Progenitor cell of endocrine pancreas (in vitro differentiated cells): ENCODE measurements around the gene CCDC159. TPM values are rescaled to one million over a fixed set of nuclear protein-coding genes. Genes with fewer than 3 reads are reported as not detected.
"Not testable (repeated sequence)": the region's sequence is repeated elsewhere in the genome, so short reads cannot be mapped to it uniquely, and the experiment has no call there.

ENCODE experiments used
- DNase-seq: peaks from one replicate; pipeline ENCODE4 v3.0.0; 2021; ENCODE audit warnings: low spot score; ENCODE audit not compliant: unreplicated experiment
- H3K27ac Mint-ChIP-seq: 2 replicates; pipeline ENCODE4 v1.8.0; 2021; ENCODE audit warnings: mild to moderate bottlenecking, moderate library complexity, mixed read lengths
- H3K27me3 Mint-ChIP-seq: 2 replicates; pipeline ENCODE4 v1.8.0; 2021; ENCODE audit warnings: mixed read lengths
- H3K36me3 Mint-ChIP-seq: 2 replicates; pipeline ENCODE4 v1.8.0; 2022; ENCODE audit warnings: mixed read lengths; ENCODE audit not compliant: insufficient read depth
- H3K4me1 Mint-ChIP-seq: 2 replicates; pipeline ENCODE4 v1.8.0; 2021; ENCODE audit warnings: low read depth, mixed read lengths
- H3K4me3 Mint-ChIP-seq: 2 replicates; pipeline ENCODE4 v1.8.0; 2021; ENCODE audit warnings: low read depth, mild to moderate bottlenecking, moderate library complexity, mixed read lengths
- H3K9me3 Mint-ChIP-seq: 2 replicates; pipeline ENCODE4 v1.8.0; 2021; ENCODE audit warnings: low read depth, mixed read lengths
- total RNA-seq: library from RNA; stranded (reverse); gene quantifications from 2 replicates; pipeline ENCODE4 v1.2.1, GENCODE V29; 2021
- TF ChIP-seq, protein P1 (sequence below): fragments of 200-600 bp; sonication (generic); IDR thresholded peaks from one replicate; pipeline ENCODE4 v1.5.0; 2021; ENCODE audit warnings: antibody characterized with exemption, mild to moderate bottlenecking; ENCODE audit not compliant: unreplicated experiment

Gene CCDC159
- total RNA-seq, 1 donor from 2014 or later: 25.0 TPM

DNA sequence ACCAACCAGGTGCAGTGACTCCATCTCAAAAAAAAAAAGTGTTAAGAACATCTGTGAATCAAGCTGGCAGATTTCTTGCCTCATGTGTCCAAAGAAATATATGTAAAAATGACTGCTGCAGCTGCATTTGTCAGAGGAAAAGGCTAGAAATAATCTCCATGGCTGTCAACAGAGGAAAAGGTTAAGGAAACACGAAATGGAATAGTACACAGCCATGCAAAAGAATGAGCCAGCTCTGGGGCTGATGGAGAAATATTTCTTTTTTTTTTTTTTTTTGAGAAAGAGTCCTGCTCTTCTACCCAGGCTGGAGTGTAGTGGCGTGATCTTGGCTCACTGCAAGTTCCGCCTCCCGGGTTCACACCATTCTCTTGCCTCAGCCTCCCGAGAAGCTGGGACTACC lies 13.5 kb upstream of the CCDC159 start:
- no peaks in the 10 kb centered on the region for H3K9me3 Mint-ChIP-seq
- H3K4me3 Mint-ChIP-seq: no peak overlapping the region
- H3K27ac Mint-ChIP-seq: no peak overlapping the region
- peaks cover 24% of the 10 kb centered on the region for H3K36me3 Mint-ChIP-seq
- H3K4me1 Mint-ChIP-seq: peaks cover 1% of the 10 kb centered on the region
- no peaks in the 10 kb centered on the region for H3K27me3 Mint-ChIP-seq
- DNase-seq: no peak
- TF ChIP-seq, protein P1, sequence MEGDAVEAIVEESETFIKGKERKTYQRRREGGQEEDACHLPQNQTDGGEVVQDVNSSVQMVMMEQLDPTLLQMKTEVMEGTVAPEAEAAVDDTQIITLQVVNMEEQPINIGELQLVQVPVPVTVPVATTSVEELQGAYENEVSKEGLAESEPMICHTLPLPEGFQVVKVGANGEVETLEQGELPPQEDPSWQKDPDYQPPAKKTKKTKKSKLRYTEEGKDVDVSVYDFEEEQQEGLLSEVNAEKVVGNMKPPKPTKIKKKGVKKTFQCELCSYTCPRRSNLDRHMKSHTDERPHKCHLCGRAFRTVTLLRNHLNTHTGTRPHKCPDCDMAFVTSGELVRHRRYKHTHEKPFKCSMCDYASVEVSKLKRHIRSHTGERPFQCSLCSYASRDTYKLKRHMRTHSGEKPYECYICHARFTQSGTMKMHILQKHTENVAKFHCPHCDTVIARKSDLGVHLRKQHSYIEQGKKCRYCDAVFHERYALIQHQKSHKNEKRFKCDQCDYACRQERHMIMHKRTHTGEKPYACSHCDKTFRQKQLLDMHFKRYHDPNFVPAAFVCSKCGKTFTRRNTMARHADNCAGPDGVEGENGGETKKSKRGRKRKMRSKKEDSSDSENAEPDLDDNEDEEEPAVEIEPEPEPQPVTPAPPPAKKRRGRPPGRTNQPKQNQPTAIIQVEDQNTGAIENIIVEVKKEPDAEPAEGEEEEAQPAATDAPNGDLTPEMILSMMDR: no peak

DNA sequence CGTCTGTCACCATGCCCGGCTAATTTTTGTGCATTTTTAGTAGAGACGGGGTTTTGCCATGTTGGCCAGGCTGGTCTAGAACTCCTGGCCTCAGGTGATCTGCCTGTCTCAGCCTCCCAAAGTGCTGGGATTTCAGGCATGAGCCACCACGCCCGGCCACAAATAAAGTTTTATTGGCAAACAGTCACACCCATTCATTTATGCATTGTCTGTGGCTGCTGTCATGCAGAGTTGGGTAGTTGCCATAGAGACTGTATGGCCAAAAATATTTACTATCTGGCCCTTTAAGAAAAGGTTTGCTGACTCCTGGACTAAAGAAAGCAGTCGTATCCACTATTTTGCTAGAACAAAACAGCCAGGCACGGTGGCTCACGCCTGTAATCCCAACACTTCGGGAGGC lies 12.5 kb upstream of the CCDC159 start:
- not testable (repeated sequence) for H3K9me3 Mint-ChIP-seq, H3K27me3 Mint-ChIP-seq, H3K4me1 Mint-ChIP-seq, H3K27ac Mint-ChIP-seq, H3K4me3 Mint-ChIP-seq, DNase-seq
- peaks cover 24% of the 10 kb centered on the region for H3K36me3 Mint-ChIP-seq

DNA sequence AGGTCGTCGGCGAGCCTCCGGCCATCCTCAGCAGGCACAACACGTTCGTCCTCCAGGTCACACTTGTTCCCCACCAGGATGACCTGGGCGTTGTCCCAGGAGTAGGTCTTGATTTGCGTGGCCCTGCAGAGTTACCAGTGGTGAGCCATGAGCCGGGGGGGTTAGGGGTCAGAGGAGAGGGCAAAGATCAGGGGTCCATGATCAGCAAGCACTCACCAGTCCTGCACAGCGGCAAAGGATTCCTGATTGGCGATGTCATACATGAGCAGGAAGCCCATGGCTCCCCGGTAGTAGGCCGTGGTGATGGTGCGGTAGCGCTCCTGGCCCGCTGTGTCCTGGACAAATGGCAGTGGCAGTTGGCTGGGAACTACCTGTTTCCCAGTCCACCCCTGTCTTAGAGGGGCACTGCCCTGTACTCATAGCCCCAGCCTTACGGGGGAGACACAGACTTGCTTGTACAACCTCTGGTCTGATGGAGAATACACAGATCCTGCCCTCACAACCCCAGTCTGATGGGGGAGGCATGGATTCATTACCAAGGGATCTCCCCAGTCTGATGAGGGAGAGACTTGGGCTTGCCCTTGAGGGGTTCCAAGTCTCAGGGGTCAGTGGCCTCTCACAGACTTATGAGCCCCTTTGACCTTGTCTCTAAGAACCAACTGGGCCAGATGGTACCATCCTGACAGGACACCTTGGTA lies 10.7 kb upstream of the CCDC159 start:
- Mint-ChIP-seq H3K27me3 (no peaks in the 10 kb centered on the region), H3K9me3 (no peaks in the 10 kb centered on the region), H3K4me3 (no peak overlapping the region), H3K4me1 (peaks cover 9% of the 10 kb centered on the region), H3K27ac (no peak overlapping the region), H3K36me3 (peaks cover 22% of the 10 kb centered on the region)
- no peak for DNase-seq
- TF ChIP-seq, protein P1: no peak

DNA sequence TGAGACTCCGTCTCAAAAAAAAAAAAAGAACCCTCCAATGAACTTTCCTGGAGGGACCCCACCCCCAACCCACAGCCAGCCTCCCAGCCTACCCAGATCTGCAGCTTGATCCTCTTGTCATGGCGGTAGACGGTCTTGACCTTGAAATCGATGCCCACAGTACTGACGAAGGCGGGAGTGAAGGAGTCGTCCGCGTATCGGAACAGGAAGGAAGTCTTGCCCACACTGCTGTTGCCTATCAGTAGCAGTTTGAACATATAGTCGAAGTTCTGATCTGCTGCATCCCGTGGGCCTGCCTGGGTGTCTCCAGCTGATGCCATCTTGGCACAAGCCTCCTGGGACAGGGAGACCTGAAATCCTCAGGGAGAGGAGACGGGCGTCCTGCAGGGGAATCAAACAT lies 9.2 kb upstream of the CCDC159 start:
- Mint-ChIP-seq H3K9me3 (no peaks in the 10 kb centered on the region), H3K27ac (no peak overlapping the region), H3K27me3 (no peaks in the 10 kb centered on the region), H3K36me3 (peaks cover 20% of the 10 kb centered on the region), H3K4me3 (no peak overlapping the region), H3K4me1 (peaks cover 9% of the 10 kb centered on the region)
- no peak for DNase-seq
- TF ChIP-seq, protein P1: no peak

DNA sequence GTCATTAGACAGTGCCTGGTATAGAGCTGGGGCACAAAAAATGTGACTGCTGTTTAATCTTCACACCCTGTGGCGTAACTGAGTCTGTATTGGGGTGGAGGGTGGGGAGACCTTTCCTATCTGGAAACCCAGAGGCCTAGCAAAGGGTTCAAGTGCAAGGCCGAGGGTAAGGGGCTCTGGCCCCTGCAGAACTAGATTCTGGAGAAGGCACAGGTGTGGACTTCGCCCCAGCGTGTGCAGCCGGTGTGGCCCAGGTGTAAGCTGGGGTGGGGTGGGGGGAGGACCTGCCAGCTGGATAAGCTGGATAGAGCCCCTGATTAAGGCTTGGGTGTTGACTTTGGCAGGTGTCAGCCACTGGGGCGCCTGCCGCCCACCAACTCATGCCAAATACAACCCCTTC lies 8.2 kb upstream of the CCDC159 start:
- peaks cover 16% of the 10 kb centered on the region for H3K36me3 Mint-ChIP-seq
- peak overlapping the region; percentile 81 for H3K4me3 Mint-ChIP-seq
- no peaks in the 10 kb centered on the region for H3K9me3 Mint-ChIP-seq
- TF ChIP-seq, protein P1: no peak
- no peaks in the 10 kb centered on the region for H3K27me3 Mint-ChIP-seq
- no peak overlapping the region for H3K27ac Mint-ChIP-seq
- H3K4me1 Mint-ChIP-seq: peaks cover 9% of the 10 kb centered on the region
- DNase-seq: no peak

DNA sequence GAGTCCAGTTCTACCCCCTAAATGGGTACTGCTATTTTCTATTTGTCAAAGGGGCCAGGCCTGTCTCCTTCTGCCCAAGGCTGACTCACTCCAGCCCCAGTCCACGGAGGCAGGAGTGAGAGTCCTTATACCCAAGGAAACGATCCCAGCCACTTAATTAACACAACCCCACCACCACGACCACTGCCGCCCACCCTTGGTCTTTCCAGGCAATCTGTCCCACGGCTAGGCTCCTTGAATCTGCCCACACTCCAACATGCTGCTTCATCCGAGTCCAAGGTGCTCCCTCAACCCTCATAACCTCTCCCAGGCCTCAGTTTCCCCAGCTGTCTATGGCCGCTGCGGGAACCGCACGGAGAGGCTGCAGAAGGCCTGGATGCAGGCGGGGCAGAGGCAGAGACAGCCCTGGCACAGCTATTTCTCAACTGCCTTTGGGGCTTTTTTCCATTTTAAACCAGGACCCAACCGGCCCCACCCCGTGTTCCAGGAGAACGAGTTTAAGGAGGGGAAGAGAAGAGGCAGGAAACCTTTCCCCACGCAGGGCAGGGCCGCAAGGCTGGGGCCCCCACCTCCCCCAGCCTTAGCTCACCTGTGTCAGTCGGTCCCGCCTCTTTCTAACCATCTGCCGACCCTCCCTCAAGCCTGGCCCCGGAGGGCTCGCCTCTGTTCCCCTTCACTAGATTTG lies 7.6 kb upstream of the CCDC159 start:
- no peaks in the 10 kb centered on the region for H3K27me3 Mint-ChIP-seq
- no peak overlapping the region for H3K27ac Mint-ChIP-seq
- peaks cover 14% of the 10 kb centered on the region for H3K36me3 Mint-ChIP-seq
- TF ChIP-seq, protein P1: no peak
- H3K4me3 Mint-ChIP-seq: peak overlapping the region; percentile 81
- H3K9me3 Mint-ChIP-seq: no peaks in the 10 kb centered on the region
- H3K4me1 Mint-ChIP-seq: peaks cover 9% of the 10 kb centered on the region
- DNase-seq: no peak
